ENCODE data around the gene SYT7. TPM values are rescaled to one million over a fixed set of nuclear protein-coding genes. Genes with fewer than 3 reads are reported as not detected.
"Not testable (repeated sequence)": the region's sequence is repeated elsewhere in the genome, so short reads cannot be mapped to it uniquely, and the experiment has no call there.

The SYT7 gene
- polyA plus RNA-seq, 2 of the 4 experiments (the other 2 are of a cell fraction): 0.37 to 1.0 TPM

DNA sequence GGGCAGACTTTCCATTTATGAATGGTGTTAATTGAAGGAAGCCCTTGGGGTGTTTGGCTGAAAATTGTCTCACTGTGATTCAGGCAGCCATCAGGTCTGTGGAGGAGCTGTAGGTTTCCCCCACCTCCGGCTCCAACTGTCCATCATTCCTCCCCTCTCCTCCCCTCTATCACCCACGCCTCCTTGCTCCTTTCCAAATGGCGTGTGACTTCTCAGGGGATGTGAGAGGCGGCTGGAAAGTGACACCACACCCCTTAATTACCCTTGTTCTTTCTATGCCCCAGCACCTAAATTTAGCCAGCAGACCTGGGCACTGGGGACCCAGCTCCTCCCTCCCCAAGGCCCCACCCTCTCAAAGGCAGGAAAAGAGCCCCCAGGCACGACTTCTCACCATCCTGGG, 38.1 kb upstream of the SYT7 start (continued):
- no peak for TF ChIP-seq TFCP2L1 (CRISPR knock-in tag; IDR thresholded peaks at IDR 0.05)

GRCh38 chr11:61617515-61617914, 36.6 kb upstream of the SYT7 start:
- Histone ChIP-seq H3K27ac (no peak overlapping the region), H3K9me3 (no peaks in the 10 kb centered on the region), H3K4me3 (no peak overlapping the region), H3K4me2 (no peak overlapping the region), H3K4me1 (no peaks in the 10 kb centered on the region)
- FAIRE-seq (no peak), DNase-seq (ENCODE audit: low read depth in 1 of 2, low spot score in 1 of 2) (no peak), ATAC-seq (peak in 1 of 2 experiments; percentile 48; a peak in 2 of 6 replicates)
- POLR2A ChIA-PET: no interaction called here
- CTCF ChIA-PET: no interaction called here
- 85% methylated on average over 4 of the region's 4 CpGs for WGBS (ENCODE audit: missing lambda C conversion rate)
- no peak for TF ChIP-seq NPAS2 (CRISPR knock-in tag; IDR thresholded peaks at IDR 0.05; ENCODE audit: borderline replicate concordance)
- TF ChIP-seq HOXB13 (CRISPR knock-in tag; IDR thresholded peaks at IDR 0.05; ENCODE audit: low read depth): no peak

GRCh38 chr11:61616434-61616833, 35.6 kb upstream of the SYT7 start:
- Histone ChIP-seq H3K9me3 (no peaks in the 10 kb centered on the region), H3K4me3 (no peak overlapping the region), H3K4me2 (no peak overlapping the region), H3K27ac (no peak overlapping the region), H3K4me1 (no peaks in the 10 kb centered on the region)
- DNase-seq (ENCODE audit: low read depth in 1 of 2, low spot score in 1 of 2): no peak
- POLR2A ChIA-PET: no interaction called here
- 52% methylated on average over 2 of the region's 2 CpGs for WGBS (ENCODE audit: missing lambda C conversion rate)
- ATAC-seq: no peak
- no peak for FAIRE-seq
- TF ChIP-seq SREBF2 (IDR thresholded peaks at IDR 0.05): no peak
- no peak for TF ChIP-seq BHLHE40 (IDR thresholded peaks at IDR 0.05; ENCODE audit: low read depth, low read length)
- TF ChIP-seq EP300 (IDR thresholded peaks at IDR 0.05): no peak
- no peak for TF ChIP-seq JUNB (IDR thresholded peaks at IDR 0.05)
- no peak for TF ChIP-seq HOXA7 (CRISPR knock-in tag; IDR thresholded peaks at IDR 0.05)
- no peak for TF ChIP-seq RARB (CRISPR knock-in tag; IDR thresholded peaks at IDR 0.05)
- no peak for TF ChIP-seq CBX8 (IDR thresholded peaks at IDR 0.05)
- TF ChIP-seq CTCF (IDR thresholded peaks at IDR 0.05): no peak
- TF ChIP-seq HDAC2 (IDR thresholded peaks at IDR 0.05): no peak
- TF ChIP-seq, protein P1, sequence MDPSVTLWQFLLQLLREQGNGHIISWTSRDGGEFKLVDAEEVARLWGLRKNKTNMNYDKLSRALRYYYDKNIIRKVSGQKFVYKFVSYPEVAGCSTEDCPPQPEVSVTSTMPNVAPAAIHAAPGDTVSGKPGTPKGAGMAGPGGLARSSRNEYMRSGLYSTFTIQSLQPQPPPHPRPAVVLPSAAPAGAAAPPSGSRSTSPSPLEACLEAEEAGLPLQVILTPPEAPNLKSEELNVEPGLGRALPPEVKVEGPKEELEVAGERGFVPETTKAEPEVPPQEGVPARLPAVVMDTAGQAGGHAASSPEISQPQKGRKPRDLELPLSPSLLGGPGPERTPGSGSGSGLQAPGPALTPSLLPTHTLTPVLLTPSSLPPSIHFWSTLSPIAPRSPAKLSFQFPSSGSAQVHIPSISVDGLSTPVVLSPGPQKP (IDR thresholded peaks at IDR 0.05; ENCODE audit: low read depth, low read length): no peak
- TF ChIP-seq, protein P2, sequence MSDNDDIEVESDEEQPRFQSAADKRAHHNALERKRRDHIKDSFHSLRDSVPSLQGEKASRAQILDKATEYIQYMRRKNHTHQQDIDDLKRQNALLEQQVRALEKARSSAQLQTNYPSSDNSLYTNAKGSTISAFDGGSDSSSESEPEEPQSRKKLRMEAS (IDR thresholded peaks at IDR 0.05): no peak
- TF ChIP-seq BCL3 (IDR thresholded peaks at IDR 0.05): no peak
- TF ChIP-seq CHD4 (IDR thresholded peaks at IDR 0.05; ENCODE audit: borderline replicate concordance): no peak
- no peak for TF ChIP-seq RCOR1 (IDR thresholded peaks at IDR 0.05; ENCODE audit: low read depth, low read length)
- TF ChIP-seq CHD2 (IDR thresholded peaks at IDR 0.05; ENCODE audit: low read length, partially characterized antibody): no peak
- no peak for TF ChIP-seq MAFK (IDR thresholded peaks at IDR 0.05; ENCODE audit: partially characterized antibody)
- no peak for TF ChIP-seq NPAS2 (CRISPR knock-in tag; IDR thresholded peaks at IDR 0.05; ENCODE audit: borderline replicate concordance)
- CTCF ChIA-PET: interaction anchor here (0.7 to 1.5 kb wide), 6 partner anchors 13 to 169 kb away, joined by 3 to 7 read pairs (median 3); no protein-coding TSS in a partner anchor

GRCh38 chr11:61614782-61615181, 33.9 kb upstream of the SYT7 start:
- ATAC-seq, H3K27ac ChIP-seq, H3K9me3 ChIP-seq, POLR2A ChIA-PET, FAIRE-seq, H3K4me1 ChIP-seq, H3K4me2 ChIP-seq, H3K4me3 ChIP-seq: not testable (repeated sequence)
- peak in 1 of 2 experiments; percentile 42 for DNase-seq (ENCODE audit: low read depth in 1 of 2, low spot score in 1 of 2)
- TF ChIP-seq, protein P3, sequence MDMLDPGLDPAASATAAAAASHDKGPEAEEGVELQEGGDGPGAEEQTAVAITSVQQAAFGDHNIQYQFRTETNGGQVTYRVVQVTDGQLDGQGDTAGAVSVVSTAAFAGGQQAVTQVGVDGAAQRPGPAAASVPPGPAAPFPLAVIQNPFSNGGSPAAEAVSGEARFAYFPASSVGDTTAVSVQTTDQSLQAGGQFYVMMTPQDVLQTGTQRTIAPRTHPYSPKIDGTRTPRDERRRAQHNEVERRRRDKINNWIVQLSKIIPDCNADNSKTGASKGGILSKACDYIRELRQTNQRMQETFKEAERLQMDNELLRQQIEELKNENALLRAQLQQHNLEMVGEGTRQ (IDR thresholded peaks at IDR 0.05): 0 out of 2 replicates have a peak, but pooled peaks have one; percentile 11
- TF ChIP-seq CHD2 (IDR thresholded peaks at IDR 0.05; ENCODE audit: low read length, partially characterized antibody): peak; percentile 32
- 36% methylated on average over 6 of the region's 6 CpGs for WGBS (ENCODE audit: missing lambda C conversion rate)
- CTCF ChIA-PET: interaction anchor here (2.3 kb wide), 1 partner anchor 137 kb away, joined by 9 read pairs; no protein-coding TSS in a partner anchor
